Right kidney (tissue), 1 donor: ENCODE data around the gene RNPEP.
A peak's percentile ranks its signal among the peaks of the same experiment; 100 is the strongest.
"Not testable (repeated sequence)": the region's sequence is repeated elsewhere in the genome, so short reads cannot be mapped to it uniquely, and the experiment has no call there.

Experiments used
- DNase-seq: peaks from one replicate; pipeline ENCODE4 v3.0.0-alpha.2; 2016

RNPEP gene

GRCh38 chr1:202009326-202010179 lies 27.1 kb downstream of the RNPEP start:
- peak; percentile 75 for DNase-seq

- DNase-seq, result peak; percentile 80
Observed at GRCh38 chr1:202010180-202011015, 27.9 kb downstream of the RNPEP start, which contains the start of gene ELF3. Gene ELF3, plus strand, starts transcription at chr1:202010587. Its CDS starts 550 bp downstream, at chr1:202011137.

GRCh38 chr1:202011994-202012393 lies 29.5 kb downstream of the RNPEP start:
- DNase-seq, result no peak

- no peak for DNase-seq
Observed at GRCh38 chr1:202012544-202013478, 30.4 kb downstream of the RNPEP start.

GRCh38 chr1:202013603-202014002 lies 31.2 kb downstream of the RNPEP start:
- DNase-seq, result no peak

- no peak for DNase-seq
Observed at GRCh38 chr1:202014060-202014459, 31.6 kb downstream of the RNPEP start.

- no peak for DNase-seq
Observed at GRCh38 chr1:202014915-202015661, 32.6 kb downstream of the RNPEP start.

GRCh38 chr1:202015662-202015937 lies 33.2 kb downstream of the RNPEP start:
- DNase-seq, result no peak

GRCh38 chr1:202016022-202016810 lies 33.8 kb downstream of the RNPEP start:
- DNase-seq, result no peak

- no peak for DNase-seq
Observed at GRCh38 chr1:202016811-202017748, 34.6 kb downstream of the RNPEP start.

GRCh38 chr1:202017749-202018467 lies 35.5 kb downstream of the RNPEP start:
- DNase-seq, result peak; percentile 43

GRCh38 chr1:202018468-202019234 lies 36.2 kb downstream of the RNPEP start:
- peak; percentile 51 for DNase-seq

- not testable (repeated sequence) for DNase-seq
Observed at GRCh38 chr1:202019235-202019558, 36.7 kb downstream of the RNPEP start.

GRCh38 chr1:202023001-202023433 lies 40.6 kb downstream of the RNPEP start:
- no peak for DNase-seq

- DNase-seq, result no peak
Observed at GRCh38 chr1:202029171-202029665, 46.8 kb downstream of the RNPEP start.

GRCh38 chr1:202029727-202030126 lies 47.3 kb downstream of the RNPEP start:
- DNase-seq, result no peak

- DNase-seq, result no peak
Observed at GRCh38 chr1:202031796-202032195, 49.3 kb downstream of the RNPEP start.

GRCh38 chr1:202034149-202034682 lies 51.8 kb downstream of the RNPEP start:
- peak; percentile 50 for DNase-seq
